Thyroid gland (tissue), 4 donors: ENCODE data around the gene SLC30A7.

Experiments
- POLR2A ChIP-seq, 2 donors: fragments of 450-650 bp; IDR thresholded peaks; one replicate each; pipeline ENCODE4 v1.6.1; 2017; ENCODE audit warnings: antibody characterized with exemption in 2 of 2, mild to moderate bottlenecking in 2 of 2, moderate library complexity in 1 of 2
- TF ChIP-seq, protein P1 (sequence below), 6 experiments: fragments of 200-600 bp in 3 of 6; fragments of 450-650 bp in 3 of 6; sonication (generic) in 3 of 6; IDR thresholded peaks; one replicate each; pipeline ENCODE4 v1.5.1; 2016 to 2019; ENCODE audit warnings: antibody characterized with exemption in 6 of 6, mild to moderate bottlenecking in 2 of 6, inconsistent platforms in 1 of 6, moderate library complexity in 1 of 6

DNA sequence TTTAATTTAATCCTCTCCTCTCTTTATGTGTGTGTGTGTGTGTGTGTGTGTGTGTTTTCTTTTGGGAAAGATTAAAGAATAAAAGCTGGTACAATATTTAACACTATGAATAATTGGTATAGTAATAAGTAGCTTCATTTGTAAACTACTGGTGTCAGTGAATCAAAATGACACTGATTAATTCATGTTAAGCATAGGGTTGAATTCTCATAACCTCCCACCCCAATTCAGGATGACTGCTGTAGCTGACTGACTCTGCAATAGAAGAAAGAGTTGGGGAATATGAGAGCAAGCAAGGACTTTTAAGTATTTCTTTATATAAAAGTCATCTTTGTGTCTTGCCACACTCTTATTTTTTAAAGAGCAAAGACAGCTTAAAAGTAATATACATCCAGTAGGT, 13.1 kb downstream of the SLC30A7 start:
- TF ChIP-seq, protein P1, sequence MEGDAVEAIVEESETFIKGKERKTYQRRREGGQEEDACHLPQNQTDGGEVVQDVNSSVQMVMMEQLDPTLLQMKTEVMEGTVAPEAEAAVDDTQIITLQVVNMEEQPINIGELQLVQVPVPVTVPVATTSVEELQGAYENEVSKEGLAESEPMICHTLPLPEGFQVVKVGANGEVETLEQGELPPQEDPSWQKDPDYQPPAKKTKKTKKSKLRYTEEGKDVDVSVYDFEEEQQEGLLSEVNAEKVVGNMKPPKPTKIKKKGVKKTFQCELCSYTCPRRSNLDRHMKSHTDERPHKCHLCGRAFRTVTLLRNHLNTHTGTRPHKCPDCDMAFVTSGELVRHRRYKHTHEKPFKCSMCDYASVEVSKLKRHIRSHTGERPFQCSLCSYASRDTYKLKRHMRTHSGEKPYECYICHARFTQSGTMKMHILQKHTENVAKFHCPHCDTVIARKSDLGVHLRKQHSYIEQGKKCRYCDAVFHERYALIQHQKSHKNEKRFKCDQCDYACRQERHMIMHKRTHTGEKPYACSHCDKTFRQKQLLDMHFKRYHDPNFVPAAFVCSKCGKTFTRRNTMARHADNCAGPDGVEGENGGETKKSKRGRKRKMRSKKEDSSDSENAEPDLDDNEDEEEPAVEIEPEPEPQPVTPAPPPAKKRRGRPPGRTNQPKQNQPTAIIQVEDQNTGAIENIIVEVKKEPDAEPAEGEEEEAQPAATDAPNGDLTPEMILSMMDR (IDR thresholded peaks at IDR 0.05), result no peak
- TF ChIP-seq POLR2A (IDR thresholded peaks at IDR 0.05), result no peak
